ENCODE results near the gene MLLT10. TPM values are rescaled to one million over a fixed set of nuclear protein-coding genes. Genes with fewer than 3 reads are reported as not detected.

MLLT10 gene
- total and polyA plus RNA-seq, 2 of the 8 experiments (the other 6 are each of a cell fraction or from before 2014, with no cell fraction given): 53.1 to 62.1 TPM

DNA sequence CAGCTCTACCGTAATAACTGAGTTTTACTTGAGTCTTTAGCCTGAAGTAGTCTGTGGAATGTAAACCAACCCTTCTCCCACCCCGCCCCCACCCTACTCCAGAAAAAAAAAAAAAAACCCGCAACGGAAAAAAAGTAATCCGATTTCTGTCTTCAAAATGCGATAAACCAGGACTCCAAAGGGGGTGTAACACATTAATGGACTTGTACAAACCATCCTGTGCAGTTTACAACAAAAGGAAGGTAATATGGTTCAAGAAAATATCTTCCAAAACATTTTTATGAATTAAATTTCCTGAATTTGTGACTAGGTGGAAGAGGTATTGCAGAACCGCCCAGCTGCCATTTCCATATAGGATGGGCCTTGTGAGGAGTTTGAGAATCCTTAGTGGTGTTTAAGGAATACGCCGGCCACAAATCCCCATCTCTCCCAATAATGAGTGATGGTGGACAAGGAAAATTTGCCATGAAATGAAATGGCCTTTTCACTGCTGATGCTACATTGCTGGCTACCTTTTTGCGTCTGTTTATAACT is 19.1 kb upstream of the MLLT10 start (continued):
- TF ChIP-seq CTCF (IDR thresholded peaks at IDR 0.05; ENCODE audit: control extremely low read depth in 1 of 3, insufficient read depth in 1 of 3, low read depth in 1 of 3, low read length in 3 of 3) (no peak), POLR2AphosphoS5 (IDR thresholded peaks at IDR 0.05; ENCODE audit: low read depth, low read length) (no peak), EP300 (IDR thresholded peaks at IDR 0.05; ENCODE audit: borderline replicate concordance in 1 of 2, low read depth in 2 of 2, low read length in 2 of 2) (no peak)
